HS-27A (cell line): Measurements from ENCODE around the gene GRK5.
A peak's percentile ranks its signal among the peaks of the same experiment; 100 is the strongest.

Experiments
- DNase-seq: peaks from one replicate; pipeline ENCODE4 v3.0.0-alpha.2; 2012; ENCODE audit warnings: low read depth, missing footprints

The GRK5 gene

DNA sequence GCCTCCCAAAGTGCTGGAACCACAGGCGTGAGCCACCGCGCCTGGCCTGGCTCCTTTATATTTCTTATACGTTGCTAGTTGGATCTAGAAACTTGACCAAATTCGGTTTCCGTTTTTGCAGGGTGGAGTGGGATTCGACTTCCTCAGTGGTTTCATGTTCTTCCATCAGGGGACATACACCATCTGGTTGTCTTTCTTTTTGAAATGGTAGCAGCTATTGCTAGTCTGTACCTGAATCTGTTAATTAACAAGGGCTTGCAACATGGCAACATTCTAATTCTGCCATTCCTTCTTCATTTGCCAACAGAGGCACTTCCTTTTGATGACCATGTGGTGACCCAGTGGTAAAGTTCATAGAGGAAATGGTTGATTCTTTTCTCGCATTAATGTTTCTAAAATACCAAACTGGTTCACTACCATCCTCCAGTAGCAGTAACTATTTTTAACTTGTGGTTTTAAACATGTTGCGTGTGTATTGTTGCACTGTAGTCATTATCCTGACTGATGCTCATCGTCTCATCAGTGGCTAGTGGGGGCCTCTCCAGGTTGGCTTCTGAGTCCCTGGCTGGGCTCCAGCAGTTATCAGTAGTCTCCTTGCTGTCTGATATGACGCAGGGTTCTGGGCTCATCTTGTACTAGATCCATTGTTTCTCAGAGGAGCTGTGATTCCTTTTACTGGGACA is 175.9 kb downstream of the GRK5 start:
- no peak for DNase-seq

DNA sequence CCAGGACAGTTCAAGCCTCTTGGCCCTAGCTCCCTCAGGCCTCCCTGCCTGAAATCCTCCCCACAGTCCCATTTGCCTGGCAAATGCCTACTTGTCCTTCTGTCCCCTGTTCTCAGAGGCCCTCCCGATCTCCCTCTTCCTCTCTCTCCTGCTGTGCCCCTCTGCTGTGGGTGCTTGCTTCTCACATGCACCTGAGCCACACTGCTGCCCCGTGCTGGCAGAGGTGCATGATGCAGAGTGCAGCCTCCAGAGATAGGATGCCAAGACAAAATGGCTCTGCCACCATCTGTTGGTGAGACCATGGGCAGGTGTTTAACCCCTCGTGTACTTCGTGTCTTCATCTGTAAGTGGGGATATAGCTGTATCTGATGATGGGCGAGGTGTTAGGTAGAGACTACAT is 176.8 kb downstream of the GRK5 start:
- no peak for DNase-seq

DNA sequence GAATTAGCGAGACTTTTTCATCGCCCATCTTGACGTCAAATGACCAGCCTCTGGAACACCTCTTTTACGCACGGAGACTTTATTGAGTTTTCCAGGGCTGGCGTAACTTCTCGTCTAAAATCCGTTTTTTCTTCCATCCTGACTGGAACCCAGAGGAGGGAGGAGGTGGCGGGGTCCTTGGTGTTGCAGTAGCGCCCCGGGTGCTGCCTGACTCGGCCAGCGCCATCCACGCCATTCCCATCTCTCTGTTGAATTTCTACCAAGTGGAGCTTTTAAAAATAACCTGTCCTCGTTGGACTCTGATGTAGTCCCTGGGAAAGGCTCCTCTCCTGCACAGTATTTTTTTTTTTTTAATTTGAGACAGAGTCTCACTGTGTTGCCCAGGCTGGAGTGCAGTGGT is 179.3 kb downstream of the GRK5 start:
- DNase-seq = no peak

- no peak for DNase-seq
Measured at GRCh38 chr10:119388849-119389345, 181.5 kb downstream of the GRK5 start.

GRCh38 chr10:119391440-119392251 is 184.3 kb downstream of the GRK5 start:
- DNase-seq = no peak

DNA sequence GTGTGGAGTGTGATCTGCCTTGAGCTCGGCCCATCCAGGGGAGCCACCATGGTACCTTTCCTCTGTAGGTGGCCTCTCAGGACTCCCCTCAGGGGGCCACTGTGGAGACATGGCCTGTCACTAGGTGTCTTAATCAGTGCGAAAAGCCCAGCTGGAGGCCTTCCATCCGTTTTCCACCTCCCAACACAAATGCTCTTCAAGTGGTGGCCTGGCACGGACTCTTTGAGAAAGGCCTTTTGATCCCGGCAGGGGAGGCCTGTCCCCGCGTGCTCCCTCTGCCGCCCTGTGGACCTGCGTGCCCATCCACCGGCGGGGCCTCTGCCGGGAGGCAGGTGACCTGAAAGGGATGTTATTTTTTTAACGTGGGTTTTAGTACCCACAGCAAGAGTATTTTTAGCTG is 185.6 kb downstream of the GRK5 start:
- DNase-seq = no peak

DNA sequence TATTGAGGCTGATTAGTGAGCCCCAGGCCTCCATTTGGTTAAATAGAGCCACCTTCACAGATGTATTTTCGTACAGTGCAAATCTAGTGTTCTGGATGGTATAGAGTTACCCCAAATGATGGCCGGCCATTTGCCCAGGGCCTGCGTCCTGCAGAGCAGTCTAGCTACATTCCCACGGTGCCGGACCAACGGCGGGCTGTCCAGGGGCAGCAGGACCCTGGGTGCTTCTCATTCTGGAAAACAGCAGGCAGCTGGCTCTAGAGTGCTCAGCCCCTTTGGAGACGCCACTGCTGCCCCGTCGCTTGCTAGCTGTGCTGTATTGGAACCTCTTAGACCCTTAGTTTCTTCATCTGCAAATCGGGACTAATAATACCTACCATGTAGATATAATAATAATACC is 186.1 kb downstream of the GRK5 start:
- no peak for DNase-seq

DNA sequence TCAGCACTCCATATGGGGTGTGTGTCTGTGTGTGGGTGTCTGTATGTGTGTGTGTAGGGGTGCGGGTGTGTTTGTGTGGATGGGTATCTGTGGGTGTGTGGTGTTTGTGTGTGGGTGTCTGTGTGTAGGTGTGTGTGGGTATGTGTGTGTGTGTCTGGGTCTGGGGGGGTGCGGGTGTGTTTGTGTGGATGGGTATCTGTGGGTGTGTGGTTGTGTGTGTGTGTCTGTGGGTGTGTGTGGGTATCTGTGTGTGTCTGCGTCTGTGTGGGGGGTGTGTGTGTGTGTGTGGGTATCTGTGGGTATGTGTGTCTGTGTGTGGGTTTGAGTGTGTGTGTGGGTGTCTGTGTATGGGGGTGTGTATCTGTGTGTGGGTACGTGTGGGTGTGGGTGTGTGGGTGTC is 186.5 kb downstream of the GRK5 start:
- no peak for DNase-seq

DNA sequence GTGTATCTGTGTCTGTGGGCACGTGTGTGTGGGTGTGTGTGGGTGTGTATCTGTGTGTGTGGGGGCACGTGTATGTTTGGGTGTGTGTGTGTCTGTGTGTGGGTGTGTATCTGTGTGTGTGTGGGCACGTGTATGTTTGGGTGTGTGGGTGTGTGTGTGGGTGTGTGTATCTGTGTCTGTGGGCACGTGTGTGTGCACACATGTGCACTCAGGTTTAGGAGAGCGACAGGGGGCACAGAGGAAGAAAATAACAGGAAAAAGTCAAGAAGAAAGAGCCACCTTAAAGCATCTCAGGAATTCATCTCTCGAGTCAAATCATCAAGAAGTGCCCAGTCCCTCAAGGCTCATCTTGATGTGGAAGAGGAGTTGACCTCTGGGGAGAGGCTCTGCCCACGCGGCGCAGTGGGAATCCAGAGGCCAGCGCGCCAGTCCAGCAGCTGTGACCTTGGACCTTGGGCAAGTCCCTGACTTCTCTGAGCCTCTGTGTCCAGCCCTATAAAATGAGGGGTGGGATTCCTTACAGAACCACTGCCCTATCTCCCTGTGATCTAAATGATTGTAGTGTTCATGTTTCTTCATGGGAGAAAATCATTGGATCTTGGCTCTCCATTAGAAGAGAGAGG is 187.4 kb downstream of the GRK5 start:
- DNase-seq = no peak

- DNase-seq = no peak
Measured at GRCh38 chr10:119395280-119396007, 188.1 kb downstream of the GRK5 start.

- DNase-seq = no peak
Measured at GRCh38 chr10:119396008-119396708, 188.8 kb downstream of the GRK5 start.

DNA sequence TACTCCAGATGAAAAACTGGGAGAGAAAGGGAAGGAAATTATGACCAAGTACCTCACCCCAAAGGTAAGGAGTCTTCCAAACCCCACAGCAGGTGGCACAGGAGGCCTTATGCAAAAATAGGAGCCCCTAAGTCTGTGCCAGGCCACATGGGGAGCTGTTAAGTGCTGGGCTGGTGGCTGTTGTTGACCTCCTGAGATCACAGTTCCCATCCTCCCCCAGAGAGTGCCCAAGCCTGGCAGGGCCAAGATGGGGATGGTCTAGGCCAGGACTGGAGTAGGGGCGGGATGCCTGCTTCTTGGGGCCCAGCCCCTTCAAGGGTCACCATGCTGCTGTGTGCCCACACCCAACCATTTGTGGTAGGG is 189.3 kb downstream of the GRK5 start:
- no peak for DNase-seq

GRCh38 chr10:119397416-119397815 is 190.0 kb downstream of the GRK5 start:
- no peak for DNase-seq

- DNase-seq = no peak
Measured at GRCh38 chr10:119398996-119399395, 191.6 kb downstream of the GRK5 start.

DNA sequence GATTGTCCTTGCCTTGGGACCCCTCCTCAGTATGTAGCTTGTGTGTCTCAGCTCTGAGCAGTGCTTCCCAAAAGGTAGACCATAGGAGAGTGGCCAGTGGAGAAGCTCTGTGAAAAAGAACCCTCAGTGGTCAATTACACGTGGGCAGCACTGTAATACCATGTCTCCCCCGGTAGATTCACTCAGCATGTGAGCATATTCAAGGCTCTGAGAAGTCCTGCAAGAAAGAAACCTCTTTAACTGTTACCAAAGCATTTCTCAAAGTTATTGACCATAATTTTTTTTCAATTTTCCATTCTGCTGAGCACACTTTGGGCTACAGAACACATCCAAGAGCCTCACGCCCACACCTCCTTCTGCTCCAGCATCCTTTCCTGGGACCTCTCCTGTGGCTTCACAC is 192.1 kb downstream of the GRK5 start:
- DNase-seq = no peak

- peak; percentile 75 for DNase-seq
Measured at GRCh38 chr10:119401671-119402395, 194.5 kb downstream of the GRK5 start.

GRCh38 chr10:119403921-119404320 is 196.6 kb downstream of the GRK5 start:
- DNase-seq = no peak

DNA sequence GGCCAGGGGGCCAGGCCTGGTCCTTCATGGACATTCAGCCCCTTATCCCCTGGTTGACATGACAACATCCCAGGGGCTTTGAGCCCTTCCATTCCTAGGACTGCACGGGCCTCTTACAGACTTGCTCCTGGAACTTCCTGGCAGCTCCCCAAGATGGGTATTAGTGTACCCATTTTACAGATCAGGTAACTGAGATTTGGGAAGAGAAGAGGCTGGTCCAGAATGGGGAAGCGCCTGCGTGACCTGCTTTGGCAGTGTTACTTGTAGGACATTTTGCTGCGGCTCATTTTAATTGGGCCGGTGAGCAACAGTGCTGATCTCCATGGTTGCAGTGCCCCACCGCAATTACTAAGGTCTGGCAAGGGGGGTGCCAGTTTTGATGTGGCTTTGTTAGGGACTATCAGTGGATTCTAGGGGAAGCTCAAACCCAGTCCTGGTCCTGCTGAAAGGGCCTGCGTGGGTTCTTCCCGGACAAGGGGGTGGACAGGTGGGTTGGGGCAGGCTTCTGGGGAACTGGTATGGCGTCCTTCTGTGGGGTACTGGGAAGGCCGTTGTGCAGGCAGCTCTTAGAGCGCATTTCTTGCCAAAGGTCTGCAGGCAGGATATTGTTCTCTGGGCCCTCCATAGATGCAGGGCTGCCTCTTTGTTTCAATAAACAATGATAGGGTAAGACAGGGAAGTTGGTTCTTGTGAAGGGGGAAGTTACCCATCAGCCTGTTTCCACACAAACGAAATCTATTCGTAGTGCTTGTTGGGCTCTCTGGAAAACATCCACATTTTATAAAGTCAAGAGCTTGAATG is 197.5 kb downstream of the GRK5 start:
- DNase-seq = no peak

- DNase-seq = no peak
Measured at GRCh38 chr10:119405520-119405807, 198.1 kb downstream of the GRK5 start.

DNA sequence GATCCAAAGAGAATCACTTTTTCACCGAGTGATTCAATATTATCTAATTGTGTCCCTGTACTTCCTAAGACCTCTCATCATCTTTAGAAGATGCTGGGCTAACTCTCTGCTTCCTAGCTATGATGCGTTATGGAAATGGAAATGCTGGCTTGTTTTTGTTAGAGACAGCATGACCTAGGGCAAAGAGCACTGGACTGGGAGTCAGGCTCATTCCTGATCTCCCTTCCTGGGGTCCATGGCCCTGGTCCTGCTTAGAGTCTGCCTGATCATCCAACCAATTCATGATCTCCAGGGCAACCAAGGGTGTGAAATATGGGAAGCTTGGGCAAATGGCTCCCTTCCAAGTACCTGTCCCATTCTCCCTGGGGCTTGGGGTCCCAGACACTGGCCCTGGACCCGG is 198.8 kb downstream of the GRK5 start:
- no peak for DNase-seq
